ENCODE measurements around the gene PCK1. TPM values are rescaled to one million over a fixed set of nuclear protein-coding genes. Genes with fewer than 3 reads are reported as not detected.

Gene PCK1
- polyA plus RNA-seq, 1 experiment = not detected

- H3K27me3 ChIP-seq (ENCODE audit: control insufficient read depth, insufficient read depth, low read length) = peaks cover 5% of the 10 kb centered on the region
- ChIA-PET CTCF (interaction anchor here (2.1 to 16.4 kb wide), 3 partner anchors 77 to 695 kb away, joined by 4 to 222 read pairs (median 19); no protein-coding TSS in a partner anchor), POLR2A (no interaction called here)
- no peak for DNase-seq (ENCODE audit: low read depth)
- no peaks in the 10 kb centered on the region for H3K36me3 ChIP-seq (ENCODE audit: control insufficient read depth, insufficient read depth, low read length)
- no peak for TF ChIP-seq CTCF (IDR thresholded peaks at IDR 0.05; ENCODE audit: insufficient read depth, low read depth, low read length)
- no peak overlapping the region for H3K4me3 ChIP-seq (ENCODE audit: low read depth, low read length)
These were observed 43.0 kb upstream of the PCK1 start for GRCh38 chr20:57517904-57518303.

- no peak overlapping the region for H3K4me3 ChIP-seq (ENCODE audit: low read depth, low read length)
- TF ChIP-seq CTCF (IDR thresholded peaks at IDR 0.05; ENCODE audit: insufficient read depth, low read depth, low read length) = no peak
- CTCF ChIA-PET = interaction anchor here (0.6 to 16.4 kb wide), 6 partner anchors 12 to 689 kb away, joined by 3 to 222 read pairs (median 4); no protein-coding TSS in a partner anchor
- no peak for DNase-seq (ENCODE audit: low read depth)
- H3K36me3 ChIP-seq (ENCODE audit: control insufficient read depth, insufficient read depth, low read length) = no peaks in the 10 kb centered on the region
- H3K27me3 ChIP-seq (ENCODE audit: control insufficient read depth, insufficient read depth, low read length) = peaks cover 1% of the 10 kb centered on the region; the same call in 1 of the 2 replicates
- POLR2A ChIA-PET = interaction anchor here (0.6 kb wide), 1 partner anchor 567 kb away, joined by 3 read pairs; no protein-coding TSS in a partner anchor
These were observed 38.4 kb upstream of the PCK1 start for GRCh38 chr20:57522380-57523140.

DNA sequence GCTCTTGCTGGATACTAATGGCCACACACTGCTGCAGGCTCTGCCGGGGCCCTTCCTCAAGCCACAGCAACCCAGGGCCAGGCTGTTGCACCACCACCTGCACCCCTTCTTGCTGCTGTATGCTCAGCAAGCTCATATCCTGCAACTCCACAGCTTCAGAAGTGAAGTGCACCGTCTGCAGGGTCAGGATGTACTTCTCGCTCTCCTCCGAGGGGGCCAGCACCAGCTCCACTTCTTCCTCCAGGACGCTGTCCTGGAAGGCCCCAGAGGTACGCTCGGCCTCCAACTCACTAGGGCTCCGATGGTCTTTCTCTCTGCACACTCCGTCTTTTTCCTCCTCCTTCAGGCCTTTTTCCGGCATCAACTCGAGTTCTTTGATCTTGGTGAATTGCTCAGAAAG, 37.1 kb upstream of the PCK1 start:
- DNase-seq (ENCODE audit: low read depth) = no peak
- POLR2A ChIA-PET = no interaction called here
- no peak for TF ChIP-seq CTCF (IDR thresholded peaks at IDR 0.05; ENCODE audit: insufficient read depth, low read depth, low read length)
- CTCF ChIA-PET = interaction anchor here (0.5 to 16.4 kb wide), 4 partner anchors 71 to 697 kb away, joined by 3 to 222 read pairs (median 3); no protein-coding TSS in a partner anchor
- no peaks in the 10 kb centered on the region for H3K36me3 ChIP-seq (ENCODE audit: control insufficient read depth, insufficient read depth, low read length)
- H3K27me3 ChIP-seq (ENCODE audit: control insufficient read depth, insufficient read depth, low read length) = peaks cover 2% of the 10 kb centered on the region; the same call in 1 of the 2 replicates
- H3K4me3 ChIP-seq (ENCODE audit: low read depth, low read length) = no peak overlapping the region

DNA sequence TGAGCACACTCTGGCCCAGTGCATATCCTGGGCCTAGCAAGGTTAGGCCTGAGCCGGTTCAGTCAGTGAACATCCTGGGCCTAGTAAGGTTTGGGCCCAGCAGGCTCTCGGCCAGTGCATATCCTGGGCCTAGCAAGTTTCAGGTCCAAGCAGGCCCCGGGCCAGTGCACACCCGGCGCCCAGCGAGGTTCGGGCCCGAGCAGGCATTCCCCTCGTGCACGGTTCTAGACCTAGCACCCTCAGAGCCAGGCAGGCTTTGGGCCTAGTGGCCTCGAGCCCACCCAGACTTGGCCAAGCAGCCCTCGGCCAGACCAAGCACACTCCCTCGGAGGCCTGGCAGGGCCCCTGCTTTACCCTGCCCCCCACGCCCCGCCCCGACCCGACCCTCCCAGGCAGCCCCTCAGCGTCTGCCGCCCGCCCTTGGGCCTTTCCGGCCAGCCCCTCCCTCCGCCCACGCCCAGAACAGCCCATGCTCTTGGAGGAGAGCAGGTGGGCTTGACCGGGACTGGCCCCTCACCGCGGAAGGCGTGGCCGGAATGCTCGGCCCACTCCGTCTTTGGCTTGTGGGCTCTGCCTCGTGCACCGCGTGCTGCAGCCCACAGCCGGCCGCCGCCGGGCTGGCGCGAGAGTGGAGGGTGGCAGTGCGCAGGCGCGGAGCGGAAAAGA, 36.3 kb upstream of the PCK1 start, which contains the start of gene CTCFL:
TSS of gene CTCFL (minus strand) at position 630 of the 666 bp plus-strand sequence. CDS start 935 bp downstream, outside the sequence.
- ChIA-PET CTCF (no interaction called here), POLR2A (no interaction called here)
- no peak within 1 kb of the TSS for H3K4me3 ChIP-seq (ENCODE audit: low read depth, low read length)
- TF ChIP-seq CTCF (IDR thresholded peaks at IDR 0.05; ENCODE audit: insufficient read depth, low read depth, low read length) = no peak
- DNase-seq (ENCODE audit: low read depth) = no peak
- H3K27me3 ChIP-seq (ENCODE audit: control insufficient read depth, insufficient read depth, low read length) = peaks cover 2% of the 10 kb centered on the region; the same call in 1 of the 2 replicates
- H3K36me3 ChIP-seq (ENCODE audit: control insufficient read depth, insufficient read depth, low read length) = no peaks in the 10 kb centered on the region

Measured in BJ (cell line).